ENCODE results near the gene HRNR.

HRNR gene

GRCh38 chr1:152179566-152179965, 44.4 kb downstream of the HRNR start:
- TF ChIP-seq REST (IDR thresholded peaks at IDR 0.05; ENCODE audit: insufficient replicate concordance, low read depth) (no peak), GABPA (IDR thresholded peaks at IDR 0.05; ENCODE audit: low read depth) (no peak), CTCF (IDR thresholded peaks at IDR 0.05; ENCODE audit: insufficient read depth, low read length) (no peak), POLR2AphosphoS5 (IDR thresholded peaks at IDR 0.05; ENCODE audit: low read depth) (no peak), SPI1 (IDR thresholded peaks at IDR 0.05; ENCODE audit: borderline replicate concordance, low read depth) (no peak)
- Histone ChIP-seq H3K27me3 (ENCODE audit: insufficient read depth, poor library complexity, severe bottlenecking) (no peaks in the 10 kb centered on the region), H3K27ac (replicated peaks) (no peak overlapping the region), H3K4me3 (replicated peaks; ENCODE audit: insufficient read depth, low read length) (no peak overlapping the region)
- DNase-seq (ENCODE audit: low read depth in 1 of 2, low spot score in 1 of 2): no peak

- Histone ChIP-seq H3K27me3 (ENCODE audit: insufficient read depth, poor library complexity, severe bottlenecking) (no peaks in the 10 kb centered on the region), H3K27ac (replicated peaks) (no peak overlapping the region), H3K4me3 (replicated peaks; ENCODE audit: insufficient read depth, low read length) (no peak overlapping the region)
- TF ChIP-seq REST (IDR thresholded peaks at IDR 0.05; ENCODE audit: insufficient replicate concordance, low read depth) (no peak), SPI1 (IDR thresholded peaks at IDR 0.05; ENCODE audit: borderline replicate concordance, low read depth) (no peak), POLR2AphosphoS5 (IDR thresholded peaks at IDR 0.05; ENCODE audit: low read depth) (no peak), GABPA (IDR thresholded peaks at IDR 0.05; ENCODE audit: low read depth) (no peak), CTCF (IDR thresholded peaks at IDR 0.05; ENCODE audit: insufficient read depth, low read length) (no peak)
- no peak for DNase-seq (ENCODE audit: low read depth in 1 of 2, low spot score in 1 of 2)
Observed at GRCh38 chr1:152170287-152170905, 53.6 kb downstream of the HRNR start.

GRCh38 chr1:152169366-152170025, 54.5 kb downstream of the HRNR start:
- Histone ChIP-seq H3K27ac (replicated peaks) (no peak overlapping the region), H3K27me3 (ENCODE audit: insufficient read depth, poor library complexity, severe bottlenecking) (no peaks in the 10 kb centered on the region)
- TF ChIP-seq SPI1 (IDR thresholded peaks at IDR 0.05; ENCODE audit: borderline replicate concordance, low read depth): no peak
- no peak for TF ChIP-seq POLR2AphosphoS5 (IDR thresholded peaks at IDR 0.05; ENCODE audit: low read depth)
- no peak for TF ChIP-seq CTCF (IDR thresholded peaks at IDR 0.05; ENCODE audit: insufficient read depth, low read length)
- TF ChIP-seq REST (IDR thresholded peaks at IDR 0.05; ENCODE audit: insufficient replicate concordance, low read depth): no peak
- no peak for TF ChIP-seq GABPA (IDR thresholded peaks at IDR 0.05; ENCODE audit: low read depth)

More at GRCh38 chr1:152169366-152170025, 54.5 kb downstream of the HRNR start:
- no peak for DNase-seq (ENCODE audit: low read depth in 1 of 2, low spot score in 1 of 2)
- no peak overlapping the region for H3K4me3 ChIP-seq (replicated peaks; ENCODE audit: insufficient read depth, low read length)

Measured in HL-60 (cell line).